IPS-15b (cell line): Measurements from ENCODE around the gene SLC9A9.

Source experiments
- H3K27me3 ChIP-seq: one replicate; pipeline ENCODE4 v1.6.1; 2013; ENCODE audit warnings: low read length; ENCODE audit not compliant: control insufficient read depth, insufficient read depth
- H3K36me3 ChIP-seq: one replicate; pipeline ENCODE4 v1.6.1; 2013; ENCODE audit warnings: low read length; ENCODE audit not compliant: control insufficient read depth, insufficient read depth
- H3K4me1 ChIP-seq: one replicate; pipeline ENCODE4 v1.6.1; 2013; ENCODE audit warnings: mild to moderate bottlenecking, low read length; ENCODE audit not compliant: control insufficient read depth, insufficient read depth
- H3K4me3 ChIP-seq: one replicate; pipeline ENCODE4 v1.5.1; 2013; ENCODE audit warnings: low read depth, low read length
- H3K9ac ChIP-seq: one replicate; pipeline ENCODE4 v1.6.1; 2013; ENCODE audit warnings: low read depth, mild to moderate bottlenecking, low read length
- H3K9me3 ChIP-seq: one replicate; pipeline ENCODE4 v1.6.1; 2013; ENCODE audit warnings: mild to moderate bottlenecking, low read length; ENCODE audit not compliant: control insufficient read depth, insufficient read depth

Gene SLC9A9

GRCh38 chr3:143837076-143837475, 11.2 kb downstream of the SLC9A9 start:
- no peaks in the 10 kb centered on the region for H3K9me3 ChIP-seq
- peaks cover 4% of the 10 kb centered on the region for H3K4me1 ChIP-seq
- no peaks in the 10 kb centered on the region for H3K36me3 ChIP-seq
- H3K9ac ChIP-seq = no peak overlapping the region
- H3K4me3 ChIP-seq = no peak overlapping the region
- H3K27me3 ChIP-seq = no peaks in the 10 kb centered on the region

GRCh38 chr3:143835312-143835711, 13.0 kb downstream of the SLC9A9 start:
- H3K9ac ChIP-seq = no peak overlapping the region
- no peaks in the 10 kb centered on the region for H3K36me3 ChIP-seq
- H3K9me3 ChIP-seq = no peaks in the 10 kb centered on the region
- no peak overlapping the region for H3K4me3 ChIP-seq
- H3K27me3 ChIP-seq = no peaks in the 10 kb centered on the region
- H3K4me1 ChIP-seq = peaks cover under 1% of the 10 kb centered on the region

GRCh38 chr3:143832433-143832832, 15.8 kb downstream of the SLC9A9 start:
- H3K4me1 ChIP-seq = no peaks in the 10 kb centered on the region
- no peaks in the 10 kb centered on the region for H3K36me3 ChIP-seq
- no peaks in the 10 kb centered on the region for H3K9me3 ChIP-seq
- no peaks in the 10 kb centered on the region for H3K27me3 ChIP-seq
- H3K9ac ChIP-seq = no peak overlapping the region
- no peak overlapping the region for H3K4me3 ChIP-seq

GRCh38 chr3:143831994-143832393, 16.3 kb downstream of the SLC9A9 start:
- no peak overlapping the region for H3K9ac ChIP-seq
- no peaks in the 10 kb centered on the region for H3K4me1 ChIP-seq
- H3K4me3 ChIP-seq = no peak overlapping the region
- no peaks in the 10 kb centered on the region for H3K9me3 ChIP-seq
- no peaks in the 10 kb centered on the region for H3K27me3 ChIP-seq
- H3K36me3 ChIP-seq = no peaks in the 10 kb centered on the region

GRCh38 chr3:143831208-143831607, 17.1 kb downstream of the SLC9A9 start:
- no peaks in the 10 kb centered on the region for H3K36me3 ChIP-seq
- H3K4me3 ChIP-seq = no peak overlapping the region

GRCh38 chr3:143830786-143831185, 17.5 kb downstream of the SLC9A9 start:
- Histone ChIP-seq H3K27me3 (no peaks in the 10 kb centered on the region), H3K9ac (no peak overlapping the region), H3K4me1 (no peaks in the 10 kb centered on the region), H3K4me3 (no peak overlapping the region), H3K36me3 (no peaks in the 10 kb centered on the region), H3K9me3 (no peaks in the 10 kb centered on the region)

More at GRCh38 chr3:143831208-143831607, 17.1 kb downstream of the SLC9A9 start:
- Histone ChIP-seq H3K27me3 (no peaks in the 10 kb centered on the region), H3K9ac (no peak overlapping the region), H3K4me1 (no peaks in the 10 kb centered on the region), H3K9me3 (no peaks in the 10 kb centered on the region)

- Histone ChIP-seq H3K9ac (no peak overlapping the region), H3K4me1 (no peaks in the 10 kb centered on the region), H3K9me3 (no peaks in the 10 kb centered on the region), H3K4me3 (no peak overlapping the region), H3K36me3 (no peaks in the 10 kb centered on the region), H3K27me3 (no peaks in the 10 kb centered on the region)
Measured at GRCh38 chr3:143830063-143830462, 18.2 kb downstream of the SLC9A9 start.

- no peaks in the 10 kb centered on the region for H3K27me3 ChIP-seq
- no peak overlapping the region for H3K4me3 ChIP-seq
- no peaks in the 10 kb centered on the region for H3K4me1 ChIP-seq
- H3K9ac ChIP-seq = no peak overlapping the region
- H3K9me3 ChIP-seq = no peaks in the 10 kb centered on the region
- H3K36me3 ChIP-seq = no peaks in the 10 kb centered on the region
Measured at GRCh38 chr3:143827425-143827824, 20.8 kb downstream of the SLC9A9 start.

- Histone ChIP-seq H3K36me3 (no peaks in the 10 kb centered on the region), H3K9ac (no peak overlapping the region), H3K4me3 (no peak overlapping the region), H3K9me3 (no peaks in the 10 kb centered on the region), H3K4me1 (no peaks in the 10 kb centered on the region), H3K27me3 (no peaks in the 10 kb centered on the region)
Measured at GRCh38 chr3:143826296-143826695, 22.0 kb downstream of the SLC9A9 start.

GRCh38 chr3:143825513-143825912, 22.8 kb downstream of the SLC9A9 start:
- Histone ChIP-seq H3K4me3 (no peak overlapping the region), H3K36me3 (no peaks in the 10 kb centered on the region), H3K9me3 (no peaks in the 10 kb centered on the region), H3K4me1 (no peaks in the 10 kb centered on the region), H3K9ac (no peak overlapping the region), H3K27me3 (no peaks in the 10 kb centered on the region)

GRCh38 chr3:143824735-143825385, 23.4 kb downstream of the SLC9A9 start:
- Histone ChIP-seq H3K9me3 (no peaks in the 10 kb centered on the region), H3K36me3 (no peaks in the 10 kb centered on the region), H3K4me3 (no peak overlapping the region), H3K27me3 (no peaks in the 10 kb centered on the region), H3K4me1 (no peaks in the 10 kb centered on the region), H3K9ac (no peak overlapping the region)

GRCh38 chr3:143822798-143823197, 25.5 kb downstream of the SLC9A9 start:
- Histone ChIP-seq H3K36me3 (no peaks in the 10 kb centered on the region), H3K9me3 (no peaks in the 10 kb centered on the region), H3K4me1 (no peaks in the 10 kb centered on the region), H3K27me3 (no peaks in the 10 kb centered on the region), H3K9ac (no peak overlapping the region), H3K4me3 (no peak overlapping the region)
